Ishikawa (cell line): ENCODE data around the gene KCNN3.

Experiments
- CEBPB ChIP-seq: IDR thresholded peaks from 2 replicates; pipeline ENCODE4 v1.6.1; 2012
- CREB1 ChIP-seq: IDR thresholded peaks from 2 replicates; pipeline ENCODE4 v1.6.1; 2012; ENCODE audit warnings: low read depth
- EGR1 ChIP-seq: IDR thresholded peaks from 2 replicates; pipeline ENCODE4 v1.6.1; 2012
- EP300 ChIP-seq: IDR thresholded peaks from 2 replicates; pipeline ENCODE4 v1.6.1; 2012; ENCODE audit warnings: borderline replicate concordance
- FOXM1 ChIP-seq: IDR thresholded peaks from 2 replicates; pipeline ENCODE4 v1.6.1; 2012; ENCODE audit warnings: low read depth, borderline replicate concordance
- NFIC ChIP-seq: IDR thresholded peaks from 2 replicates; pipeline ENCODE4 v1.6.1; 2012
- RAD21 ChIP-seq: IDR thresholded peaks from 2 replicates; pipeline ENCODE4 v1.6.1; 2012; ENCODE audit warnings: low read depth
- TAF1 ChIP-seq: IDR thresholded peaks from 2 replicates; pipeline ENCODE4 v1.6.1; 2012; ENCODE audit warnings: low read depth, mild to moderate bottlenecking
- TCF12 ChIP-seq: IDR thresholded peaks from 2 replicates; pipeline ENCODE4 v1.6.1; 2012; ENCODE audit warnings: low read depth
- TEAD4 ChIP-seq: IDR thresholded peaks from 2 replicates; pipeline ENCODE4 v1.6.1; 2012
- YY1 ChIP-seq: IDR thresholded peaks from 2 replicates; pipeline ENCODE4 v1.6.1; 2012; ENCODE audit warnings: low read depth
- ZBTB7A ChIP-seq: IDR thresholded peaks from 2 replicates; pipeline ENCODE4 v1.6.1; 2012; ENCODE audit warnings: low read depth
- TF ChIP-seq, protein P1 (sequence below): IDR thresholded peaks from 2 replicates; pipeline ENCODE4 v1.6.1; 2012
- TF ChIP-seq, protein P2 (sequence below): IDR thresholded peaks from 2 replicates; pipeline ENCODE4 v1.6.1; 2012
- TF ChIP-seq, protein P3 (sequence below): IDR thresholded peaks from 2 replicates; pipeline ENCODE4 v1.6.1; 2012; ENCODE audit warnings: low read depth, mild to moderate bottlenecking

Gene KCNN3

DNA sequence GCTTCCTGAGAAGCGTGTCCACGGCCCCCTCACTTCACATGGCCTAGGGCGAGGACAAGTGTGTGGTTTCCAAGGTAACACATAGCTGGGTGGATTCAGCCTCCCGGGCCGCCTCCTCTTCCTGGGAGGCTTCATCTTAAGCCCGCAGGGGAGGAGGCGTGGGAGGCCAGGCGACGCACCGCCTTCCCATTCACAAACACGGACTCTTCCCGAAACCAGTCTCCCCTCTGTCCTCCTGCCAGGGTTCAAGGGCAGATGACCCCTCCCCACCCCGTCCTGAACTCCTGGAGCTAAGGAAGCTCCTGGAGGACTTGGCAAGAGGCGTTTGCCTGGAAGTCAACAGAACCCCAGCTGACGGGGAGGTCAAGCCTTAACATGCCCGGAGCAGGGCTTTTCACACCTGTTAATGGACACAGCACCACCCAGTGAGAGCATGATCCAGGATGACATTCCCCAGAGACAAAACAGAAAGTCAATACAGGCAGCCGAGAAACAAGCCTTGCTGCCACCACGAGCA lies 56.7 kb downstream of the KCNN3 start:
- TF ChIP-seq EGR1 (no peak), TAF1 (no peak), ZBTB7A (no peak), CREB1 (no peak), YY1 (no peak), TEAD4 (no peak), RAD21 (no peak), FOXM1 (no peak), CEBPB (no peak), EP300 (no peak), NFIC (no peak), TCF12 (no peak)
- TF ChIP-seq, protein P1, sequence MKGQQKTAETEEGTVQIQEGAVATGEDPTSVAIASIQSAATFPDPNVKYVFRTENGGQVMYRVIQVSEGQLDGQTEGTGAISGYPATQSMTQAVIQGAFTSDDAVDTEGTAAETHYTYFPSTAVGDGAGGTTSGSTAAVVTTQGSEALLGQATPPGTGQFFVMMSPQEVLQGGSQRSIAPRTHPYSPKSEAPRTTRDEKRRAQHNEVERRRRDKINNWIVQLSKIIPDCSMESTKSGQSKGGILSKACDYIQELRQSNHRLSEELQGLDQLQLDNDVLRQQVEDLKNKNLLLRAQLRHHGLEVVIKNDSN = no peak
- TF ChIP-seq, protein P2, sequence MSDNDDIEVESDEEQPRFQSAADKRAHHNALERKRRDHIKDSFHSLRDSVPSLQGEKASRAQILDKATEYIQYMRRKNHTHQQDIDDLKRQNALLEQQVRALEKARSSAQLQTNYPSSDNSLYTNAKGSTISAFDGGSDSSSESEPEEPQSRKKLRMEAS = no peak
- TF ChIP-seq, protein P3, sequence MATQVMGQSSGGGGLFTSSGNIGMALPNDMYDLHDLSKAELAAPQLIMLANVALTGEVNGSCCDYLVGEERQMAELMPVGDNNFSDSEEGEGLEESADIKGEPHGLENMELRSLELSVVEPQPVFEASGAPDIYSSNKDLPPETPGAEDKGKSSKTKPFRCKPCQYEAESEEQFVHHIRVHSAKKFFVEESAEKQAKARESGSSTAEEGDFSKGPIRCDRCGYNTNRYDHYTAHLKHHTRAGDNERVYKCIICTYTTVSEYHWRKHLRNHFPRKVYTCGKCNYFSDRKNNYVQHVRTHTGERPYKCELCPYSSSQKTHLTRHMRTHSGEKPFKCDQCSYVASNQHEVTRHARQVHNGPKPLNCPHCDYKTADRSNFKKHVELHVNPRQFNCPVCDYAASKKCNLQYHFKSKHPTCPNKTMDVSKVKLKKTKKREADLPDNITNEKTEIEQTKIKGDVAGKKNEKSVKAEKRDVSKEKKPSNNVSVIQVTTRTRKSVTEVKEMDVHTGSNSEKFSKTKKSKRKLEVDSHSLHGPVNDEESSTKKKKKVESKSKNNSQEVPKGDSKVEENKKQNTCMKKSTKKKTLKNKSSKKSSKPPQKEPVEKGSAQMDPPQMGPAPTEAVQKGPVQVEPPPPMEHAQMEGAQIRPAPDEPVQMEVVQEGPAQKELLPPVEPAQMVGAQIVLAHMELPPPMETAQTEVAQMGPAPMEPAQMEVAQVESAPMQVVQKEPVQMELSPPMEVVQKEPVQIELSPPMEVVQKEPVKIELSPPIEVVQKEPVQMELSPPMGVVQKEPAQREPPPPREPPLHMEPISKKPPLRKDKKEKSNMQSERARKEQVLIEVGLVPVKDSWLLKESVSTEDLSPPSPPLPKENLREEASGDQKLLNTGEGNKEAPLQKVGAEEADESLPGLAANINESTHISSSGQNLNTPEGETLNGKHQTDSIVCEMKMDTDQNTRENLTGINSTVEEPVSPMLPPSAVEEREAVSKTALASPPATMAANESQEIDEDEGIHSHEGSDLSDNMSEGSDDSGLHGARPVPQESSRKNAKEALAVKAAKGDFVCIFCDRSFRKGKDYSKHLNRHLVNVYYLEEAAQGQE = no peak

DNA sequence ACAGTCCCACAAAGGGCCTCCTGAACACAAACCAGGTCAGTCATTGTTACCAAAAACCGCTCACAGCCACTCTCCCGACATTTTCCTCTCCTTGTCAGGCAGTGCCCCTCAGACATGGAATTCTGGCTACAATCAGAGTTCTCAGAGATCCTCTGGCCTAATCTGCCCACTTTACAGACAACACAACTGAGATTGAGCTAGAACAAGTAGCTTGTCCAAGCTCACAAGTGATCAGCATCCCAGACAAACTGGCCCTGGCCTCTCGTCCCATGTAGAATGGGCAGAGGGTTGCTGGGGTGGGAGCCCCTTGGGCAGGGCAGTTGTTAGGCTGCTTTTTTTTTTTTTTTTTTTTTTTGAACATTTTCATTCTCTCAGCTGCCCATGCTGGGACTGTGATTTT lies 57.2 kb downstream of the KCNN3 start:
- TF ChIP-seq RAD21 (no peak), CREB1 (no peak), CEBPB (no peak)

GRCh38 chr1:154810571-154810970 lies 59.5 kb downstream of the KCNN3 start:
- TF ChIP-seq CEBPB (no peak), FOXM1 (no peak), YY1 (no peak), TAF1 (no peak), EGR1 (no peak), NFIC (no peak), ZBTB7A (no peak), EP300 (no peak), TEAD4 (no peak), RAD21 (no peak), TCF12 (no peak)
- TF ChIP-seq, protein P3 = no peak
- TF ChIP-seq, protein P1 = no peak
- TF ChIP-seq, protein P2 = no peak

GRCh38 chr1:154809436-154810413 lies 60.4 kb downstream of the KCNN3 start:
- TF ChIP-seq TCF12 (no peak), TEAD4 (no peak), CEBPB (no peak), NFIC (no peak), ZBTB7A (no peak), TAF1 (no peak), EGR1 (no peak), CREB1 (no peak), EP300 (no peak), FOXM1 (no peak), RAD21 (no peak), YY1 (no peak)
- TF ChIP-seq, protein P2 = no peak
- TF ChIP-seq, protein P1 = no peak
- TF ChIP-seq, protein P3 = no peak
